ENCODE results near the gene INF2. TPM values are rescaled to one million over a fixed set of nuclear protein-coding genes. Genes with fewer than 3 reads are reported as not detected.

Gene INF2
- total RNA-seq, 1 donor from 2014 or later = 7.8 TPM

- no peaks in the 10 kb centered on the region for H3K36me3 ChIP-seq
- no peaks in the 10 kb centered on the region for H3K79me2 ChIP-seq (ENCODE audit: low read depth)
- H3K36me3 Mint-ChIP-seq = no peaks in the 10 kb centered on the region
- H3K9ac ChIP-seq = no peak overlapping the region
- no peaks in the 10 kb centered on the region for H4K20me1 ChIP-seq (ENCODE audit: low read depth)
- no peaks in the 10 kb centered on the region for H3K9me3 ChIP-seq (ENCODE audit: low read depth)
- peaks cover 3% of the 10 kb centered on the region for H3K9me3 Mint-ChIP-seq
- no peak overlapping the region for H3K27ac ChIP-seq
- H2AFZ ChIP-seq (replicated peaks) = no peak overlapping the region
- DNase-seq (ENCODE audit: low spot score) = no peak
- no peak overlapping the region for H3K4me2 ChIP-seq
- H3K27me3 ChIP-seq = no peaks in the 10 kb centered on the region
- H3K27me3 Mint-ChIP-seq (ENCODE audit: insufficient read depth, low read depth) = peaks cover 12% of the 10 kb centered on the region
- peak overlapping the region; percentile 24 for H3K4me3 Mint-ChIP-seq
- H3K4me3 ChIP-seq = no peak overlapping the region
- H3F3A ChIP-seq (ENCODE audit: low read depth) = peaks cover 38% of the 10 kb centered on the region
- peaks cover 41% of the 10 kb centered on the region for H3K4me1 ChIP-seq
- H3K4me1 Mint-ChIP-seq = peaks cover 41% of the 10 kb centered on the region
- TF ChIP-seq EZH2phosphoT487 (IDR thresholded peaks at IDR 0.05) (no peak), EZH2 (IDR thresholded peaks at IDR 0.05) (no peak)
- TF ChIP-seq, protein P1, sequence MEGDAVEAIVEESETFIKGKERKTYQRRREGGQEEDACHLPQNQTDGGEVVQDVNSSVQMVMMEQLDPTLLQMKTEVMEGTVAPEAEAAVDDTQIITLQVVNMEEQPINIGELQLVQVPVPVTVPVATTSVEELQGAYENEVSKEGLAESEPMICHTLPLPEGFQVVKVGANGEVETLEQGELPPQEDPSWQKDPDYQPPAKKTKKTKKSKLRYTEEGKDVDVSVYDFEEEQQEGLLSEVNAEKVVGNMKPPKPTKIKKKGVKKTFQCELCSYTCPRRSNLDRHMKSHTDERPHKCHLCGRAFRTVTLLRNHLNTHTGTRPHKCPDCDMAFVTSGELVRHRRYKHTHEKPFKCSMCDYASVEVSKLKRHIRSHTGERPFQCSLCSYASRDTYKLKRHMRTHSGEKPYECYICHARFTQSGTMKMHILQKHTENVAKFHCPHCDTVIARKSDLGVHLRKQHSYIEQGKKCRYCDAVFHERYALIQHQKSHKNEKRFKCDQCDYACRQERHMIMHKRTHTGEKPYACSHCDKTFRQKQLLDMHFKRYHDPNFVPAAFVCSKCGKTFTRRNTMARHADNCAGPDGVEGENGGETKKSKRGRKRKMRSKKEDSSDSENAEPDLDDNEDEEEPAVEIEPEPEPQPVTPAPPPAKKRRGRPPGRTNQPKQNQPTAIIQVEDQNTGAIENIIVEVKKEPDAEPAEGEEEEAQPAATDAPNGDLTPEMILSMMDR (IDR thresholded peaks at IDR 0.05) = no peak
- H3K27ac Mint-ChIP-seq = no peak overlapping the region
Measured at GRCh38 chr14:104684449-104684821, 5.0 kb upstream of the INF2 start.

DNA sequence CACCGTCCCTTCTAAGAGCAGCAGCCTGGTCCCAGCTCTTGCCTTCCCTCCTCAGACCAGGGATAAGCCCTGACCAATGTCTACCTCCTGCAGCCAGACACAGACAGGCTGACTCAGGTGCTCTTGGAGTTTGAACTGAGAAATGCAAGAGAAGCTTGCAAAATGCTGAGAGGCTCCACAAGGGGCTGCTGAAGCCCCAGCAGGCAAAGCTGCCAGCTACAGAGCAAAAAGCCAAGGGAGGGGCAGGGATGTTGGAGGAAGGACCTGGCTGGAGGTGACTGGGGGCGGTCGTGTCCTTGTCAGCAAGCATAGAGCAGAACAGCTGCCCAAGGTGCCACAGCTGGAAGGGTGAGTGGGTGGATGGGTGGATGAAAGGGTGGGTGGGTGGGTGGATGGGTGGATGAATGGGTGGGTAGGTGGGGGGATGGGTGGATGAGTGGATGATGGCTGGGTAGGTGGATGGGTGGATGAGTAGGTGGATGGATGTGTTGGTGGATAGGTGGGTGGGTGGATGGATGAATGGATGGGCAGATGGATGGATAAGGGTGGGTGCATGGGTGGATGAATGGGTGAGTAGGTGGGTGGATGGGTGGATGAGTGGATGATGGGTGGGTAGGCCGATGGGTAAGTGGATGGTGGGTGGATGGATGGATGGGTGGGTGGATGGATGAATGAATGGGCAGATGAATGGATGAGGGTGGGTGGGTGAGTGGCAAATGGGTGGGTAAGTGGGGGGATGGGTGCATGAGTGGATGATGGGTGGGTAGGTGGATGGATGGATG lies 4.0 kb upstream of the INF2 start:
- Histone ChIP-seq H3K27me3 (no peaks in the 10 kb centered on the region), H3K9ac (no peak overlapping the region), H2AFZ (replicated peaks) (no peak overlapping the region), H3F3A (ENCODE audit: low read depth) (peaks cover 38% of the 10 kb centered on the region), H3K4me2 (no peak overlapping the region), H4K20me1 (ENCODE audit: low read depth) (peaks cover 2% of the 10 kb centered on the region), H3K27ac (no peak overlapping the region), H3K36me3 (no peaks in the 10 kb centered on the region), H3K9me3 (ENCODE audit: low read depth) (no peaks in the 10 kb centered on the region), H3K4me3 (no peak overlapping the region), H3K79me2 (ENCODE audit: low read depth) (peaks cover 6% of the 10 kb centered on the region), H3K4me1 (peaks cover 47% of the 10 kb centered on the region)
- H3K27ac Mint-ChIP-seq = no peak overlapping the region
- H3K27me3 Mint-ChIP-seq (ENCODE audit: insufficient read depth, low read depth) = peaks cover 12% of the 10 kb centered on the region
- peaks cover 3% of the 10 kb centered on the region for H3K9me3 Mint-ChIP-seq
- H3K4me1 Mint-ChIP-seq = peaks cover 35% of the 10 kb centered on the region
- no peaks in the 10 kb centered on the region for H3K36me3 Mint-ChIP-seq
- no peak for DNase-seq (ENCODE audit: low spot score)
- no peak for TF ChIP-seq EZH2 (IDR thresholded peaks at IDR 0.05)
- no peak overlapping the region for H3K4me3 Mint-ChIP-seq

DNA sequence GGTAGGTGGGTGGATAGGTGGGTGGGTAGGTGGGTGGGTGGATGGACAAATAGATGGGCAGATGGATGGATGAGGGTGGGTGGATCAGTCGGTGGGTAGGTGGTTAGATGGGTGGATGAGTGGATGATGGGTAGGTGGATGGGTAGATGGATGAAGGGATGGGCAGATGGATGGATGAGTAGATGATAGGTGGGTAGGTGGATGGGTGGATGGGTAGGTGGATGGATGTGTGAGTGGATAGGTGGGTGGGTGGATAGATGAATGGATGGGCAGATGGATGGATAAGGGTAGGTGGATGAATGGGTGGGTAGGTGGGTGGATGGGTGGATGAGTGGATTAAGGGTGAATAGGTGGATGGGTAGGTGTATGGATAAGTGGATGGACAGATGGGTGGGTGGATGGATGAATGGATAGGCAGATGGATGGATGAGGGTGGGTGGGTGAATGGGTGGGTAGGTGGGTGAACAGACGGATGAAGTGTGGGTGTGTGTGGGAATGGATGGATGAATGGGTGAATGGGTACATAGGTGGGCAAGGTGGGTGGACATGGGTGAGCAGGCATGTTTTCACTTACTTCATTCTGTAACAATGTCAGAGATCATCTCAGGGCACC lies 3.3 kb upstream of the INF2 start:
- H3K36me3 Mint-ChIP-seq = no peaks in the 10 kb centered on the region
- H2AFZ ChIP-seq (replicated peaks) = no peak overlapping the region
- H3K27me3 Mint-ChIP-seq (ENCODE audit: insufficient read depth, low read depth) = peaks cover 12% of the 10 kb centered on the region
- no peak for DNase-seq (ENCODE audit: low spot score)
- H3K9ac ChIP-seq = no peak overlapping the region
- peaks cover 32% of the 10 kb centered on the region for H3K4me1 Mint-ChIP-seq
- H3K9me3 ChIP-seq (ENCODE audit: low read depth) = no peaks in the 10 kb centered on the region
- peaks cover 13% of the 10 kb centered on the region for H3K79me2 ChIP-seq (ENCODE audit: low read depth)
- H3K36me3 ChIP-seq = no peaks in the 10 kb centered on the region
- peaks cover 3% of the 10 kb centered on the region for H3K9me3 Mint-ChIP-seq
- TF ChIP-seq EZH2phosphoT487 (IDR thresholded peaks at IDR 0.05) (no peak), EZH2 (IDR thresholded peaks at IDR 0.05) (no peak)
- TF ChIP-seq, protein P1 (IDR thresholded peaks at IDR 0.05) = no peak
- peaks cover 9% of the 10 kb centered on the region for H4K20me1 ChIP-seq (ENCODE audit: low read depth)
- no peak overlapping the region for H3K27ac Mint-ChIP-seq
- H3K27ac ChIP-seq = no peak overlapping the region
- no peak overlapping the region for H3K4me3 ChIP-seq
- H3K4me1 ChIP-seq = peaks cover 51% of the 10 kb centered on the region
- no peak overlapping the region for H3K4me2 ChIP-seq
- H3K4me3 Mint-ChIP-seq = peak overlapping the region; percentile 55
- no peaks in the 10 kb centered on the region for H3K27me3 ChIP-seq
- H3F3A ChIP-seq (ENCODE audit: low read depth) = peaks cover 36% of the 10 kb centered on the region

All from neural progenitor cell (in vitro differentiated cells).